LNCAP (cell line): ENCODE measurements around the gene SPAG17.

ENCODE experiments used
- TF ChIP-seq, protein P1 (sequence below): fragments of 450-650 bp; IDR thresholded peaks from 2 replicates; pipeline ENCODE4 v1.5.1; 2017; ENCODE audit warnings: mild to moderate bottlenecking

SPAG17 gene

DNA sequence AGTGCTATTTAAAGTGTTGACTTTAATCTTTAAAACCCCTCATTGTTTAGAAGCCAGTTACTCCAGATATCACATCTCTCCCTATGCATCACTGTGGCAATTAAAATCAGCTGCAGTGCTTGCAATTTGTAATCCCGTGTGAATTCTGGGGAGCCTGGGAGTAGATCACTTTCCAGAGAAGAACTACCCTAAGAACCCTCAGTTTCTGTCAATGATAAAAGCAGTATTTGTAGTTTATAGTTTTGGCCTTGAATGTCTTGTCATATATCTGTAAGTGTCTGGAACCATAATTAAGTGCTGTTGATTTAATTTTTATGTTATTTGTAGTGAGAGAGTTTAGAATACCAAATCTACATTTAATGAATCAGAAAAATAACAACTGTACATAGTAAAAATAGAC is 5.5 kb upstream of the SPAG17 start:
- TF ChIP-seq, protein P1, sequence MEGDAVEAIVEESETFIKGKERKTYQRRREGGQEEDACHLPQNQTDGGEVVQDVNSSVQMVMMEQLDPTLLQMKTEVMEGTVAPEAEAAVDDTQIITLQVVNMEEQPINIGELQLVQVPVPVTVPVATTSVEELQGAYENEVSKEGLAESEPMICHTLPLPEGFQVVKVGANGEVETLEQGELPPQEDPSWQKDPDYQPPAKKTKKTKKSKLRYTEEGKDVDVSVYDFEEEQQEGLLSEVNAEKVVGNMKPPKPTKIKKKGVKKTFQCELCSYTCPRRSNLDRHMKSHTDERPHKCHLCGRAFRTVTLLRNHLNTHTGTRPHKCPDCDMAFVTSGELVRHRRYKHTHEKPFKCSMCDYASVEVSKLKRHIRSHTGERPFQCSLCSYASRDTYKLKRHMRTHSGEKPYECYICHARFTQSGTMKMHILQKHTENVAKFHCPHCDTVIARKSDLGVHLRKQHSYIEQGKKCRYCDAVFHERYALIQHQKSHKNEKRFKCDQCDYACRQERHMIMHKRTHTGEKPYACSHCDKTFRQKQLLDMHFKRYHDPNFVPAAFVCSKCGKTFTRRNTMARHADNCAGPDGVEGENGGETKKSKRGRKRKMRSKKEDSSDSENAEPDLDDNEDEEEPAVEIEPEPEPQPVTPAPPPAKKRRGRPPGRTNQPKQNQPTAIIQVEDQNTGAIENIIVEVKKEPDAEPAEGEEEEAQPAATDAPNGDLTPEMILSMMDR, result no peak

DNA sequence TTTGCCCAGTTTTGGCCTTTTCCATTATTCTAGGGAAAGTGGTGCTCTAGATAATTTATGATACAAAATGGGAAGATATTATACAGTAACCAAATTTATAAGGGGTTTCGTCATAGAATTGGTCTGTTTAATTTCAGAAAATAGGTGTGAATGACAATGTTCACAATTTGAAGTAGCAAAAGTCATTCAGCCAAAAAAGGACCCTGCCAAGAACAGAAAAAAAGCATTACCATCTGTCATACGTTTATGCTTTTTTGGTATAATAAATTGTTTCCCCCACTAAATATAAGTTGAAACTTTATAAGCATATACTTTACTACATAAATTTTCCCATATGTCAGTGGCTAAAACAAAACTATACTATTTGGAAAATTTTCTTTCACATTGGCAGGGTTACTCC is 4.5 kb upstream of the SPAG17 start:
- TF ChIP-seq, protein P1, result no peak

DNA sequence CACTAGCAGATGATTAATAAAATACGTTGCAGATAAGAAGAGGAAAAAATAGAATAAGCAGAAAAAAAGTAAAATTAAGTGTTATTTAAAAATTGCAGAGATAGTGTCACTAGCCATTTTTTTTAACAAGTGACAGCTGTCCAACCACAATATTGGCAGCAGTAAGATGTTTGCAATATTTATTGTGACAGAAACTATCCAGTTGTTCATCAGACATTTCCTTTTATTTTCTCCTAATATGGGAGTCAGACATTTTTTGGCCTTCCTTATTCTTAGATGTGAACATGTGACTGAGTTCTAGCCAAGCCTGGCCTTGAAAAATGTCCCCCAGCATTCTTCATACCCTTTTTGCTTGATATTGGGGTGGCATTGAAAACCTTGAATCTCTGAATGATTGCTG is 3.4 kb upstream of the SPAG17 start:
- TF ChIP-seq, protein P1, result no peak

DNA sequence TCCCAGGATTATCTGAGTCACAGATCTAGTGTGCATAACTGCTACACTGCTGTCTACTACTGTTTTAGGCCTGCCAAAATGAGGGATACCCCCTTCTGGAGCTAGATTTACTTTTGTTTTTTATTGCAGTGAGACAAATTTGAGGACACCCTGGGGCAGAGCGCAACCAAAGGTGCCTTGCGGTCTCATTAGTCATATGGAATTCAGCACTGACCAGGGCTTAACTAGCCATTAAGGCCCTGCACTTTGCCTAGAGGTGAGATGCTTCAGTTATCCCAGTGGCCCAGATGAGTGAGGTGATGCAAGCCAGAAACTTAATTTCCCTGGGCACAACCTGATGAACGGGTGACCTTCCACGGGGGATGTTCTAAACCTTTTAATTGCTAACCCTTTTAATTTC is 998 bp upstream of the SPAG17 start:
- TF ChIP-seq, protein P1, result no peak

DNA sequence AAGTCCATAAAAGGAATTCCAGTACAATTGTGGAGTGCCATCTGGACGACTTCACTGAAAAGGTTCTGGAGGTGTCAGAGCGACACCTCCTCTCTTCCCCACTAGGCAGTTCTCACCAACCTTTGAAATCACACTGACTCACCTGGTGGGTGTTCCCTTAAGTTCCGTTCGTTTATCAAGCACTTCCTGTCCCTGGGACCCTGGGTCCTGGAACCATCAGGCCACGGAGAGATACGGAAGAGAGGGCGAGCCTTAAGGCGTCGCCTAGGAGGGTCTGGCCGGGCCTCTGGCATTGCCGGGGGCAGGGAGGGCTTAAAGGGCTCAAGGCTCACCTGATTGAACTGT is 317 bp downstream of the SPAG17 start:
- TF ChIP-seq, protein P1, result no peak

DNA sequence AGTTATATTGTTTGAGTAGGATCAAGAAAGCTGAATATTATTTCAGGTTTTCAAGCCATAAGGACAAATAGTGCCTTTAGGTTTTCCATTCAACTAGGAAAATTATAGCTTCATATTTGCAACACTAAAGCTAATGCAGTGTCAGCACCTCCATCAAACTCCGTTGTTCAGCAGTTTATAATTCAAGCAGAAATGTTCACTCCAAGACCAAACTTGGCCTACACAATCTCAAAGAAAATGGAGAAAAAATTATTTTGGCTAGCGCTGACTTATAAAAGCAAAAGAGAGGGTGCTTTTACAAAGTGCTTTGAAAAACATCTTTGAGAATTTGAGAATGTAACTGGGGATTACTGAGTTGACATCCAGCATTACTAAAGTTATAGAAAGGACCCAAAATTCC is 1.4 kb downstream of the SPAG17 start:
- TF ChIP-seq, protein P1, result no peak

DNA sequence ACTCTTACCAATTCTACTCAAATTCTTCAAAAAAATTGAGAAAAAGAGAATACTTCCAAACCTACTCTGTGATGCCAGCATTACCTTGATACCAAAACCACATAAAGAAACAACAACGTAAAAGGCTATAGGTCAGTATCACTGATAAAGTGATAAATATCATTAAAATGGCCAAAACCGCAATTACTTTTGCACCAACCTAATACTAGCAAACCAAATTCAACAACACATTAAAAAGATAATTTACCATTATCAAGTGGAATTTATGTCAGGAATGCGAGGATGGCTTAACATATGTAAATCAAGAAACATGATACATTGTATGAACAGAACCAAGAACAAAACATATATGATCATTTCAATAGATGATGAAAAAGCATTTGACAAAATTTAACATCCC is 7.0 kb downstream of the SPAG17 start:
- TF ChIP-seq, protein P1, result no peak

DNA sequence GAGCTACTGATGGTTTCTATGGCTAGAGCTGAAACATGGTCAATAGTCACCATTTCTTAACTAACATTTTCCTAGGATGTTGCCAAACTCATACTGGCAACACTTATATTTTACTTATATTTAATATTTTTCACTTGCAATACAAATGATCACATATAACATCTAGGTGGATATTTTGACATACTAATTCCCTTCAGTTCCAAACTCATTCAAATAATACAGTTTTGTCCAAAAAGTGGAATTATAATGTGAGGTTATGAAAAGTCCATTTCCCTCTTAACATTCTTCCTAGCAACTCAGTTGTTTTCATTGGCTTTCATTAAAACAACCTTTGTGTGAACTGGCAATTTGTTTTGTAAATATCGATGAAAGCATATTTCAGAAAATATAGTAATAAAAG is 16.0 kb downstream of the SPAG17 start:
- TF ChIP-seq, protein P1, result no peak
